HFFc6 (cell line): ENCODE results near the gene KRT34. TPM values are rescaled to one million over a fixed set of nuclear protein-coding genes. Genes with fewer than 3 reads are reported as not detected.

Experiments
- DNase-seq: peaks from one replicate; pipeline ENCODE4 v3.0.0-alpha.2; 2018
- H3K27ac Mint-ChIP-seq: 2 replicates; pipeline ENCODE4 v1.8.0; 2020; ENCODE audit warnings: mild to moderate bottlenecking, mixed read lengths
- H3K27me3 Mint-ChIP-seq: 2 replicates; pipeline ENCODE4 v1.8.0; 2021; ENCODE audit warnings: mild to moderate bottlenecking, moderate library complexity, mixed read lengths; ENCODE audit not compliant: insufficient read depth
- H3K36me3 Mint-ChIP-seq: 2 replicates; pipeline ENCODE4 v1.8.0; 2021; ENCODE audit warnings: low read depth, mixed read lengths
- H3K4me1 Mint-ChIP-seq: 2 replicates; pipeline ENCODE4 v1.8.0; 2020; ENCODE audit warnings: low read depth, mixed read lengths
- H3K4me3 Mint-ChIP-seq: 2 replicates; pipeline ENCODE4 v1.8.0; 2020; ENCODE audit warnings: mild to moderate bottlenecking, moderate library complexity, mixed read lengths
- H3K9me3 Mint-ChIP-seq: 2 replicates; pipeline ENCODE4 v1.8.0; 2020; ENCODE audit warnings: mild to moderate bottlenecking, mixed read lengths
- CTCF ChIP-seq: fragments of 200-600 bp; sonication (generic); IDR thresholded peaks from 2 replicates; pipeline ENCODE4 v1.5.0; 2021; ENCODE audit warnings: antibody characterized with exemption, mild to moderate bottlenecking
- total RNA-seq, 6 experiments: library from RNA; stranded (reverse); fragmentation: NEBNext Ultra II Directional; extraction: Animal tissue kit (Norgen Biotek cat#: 25700); gene quantifications; 2 replicates in 1 of 6; 3 replicates in 5 of 6; pipeline ENCODE4 v1.2.3, GENCODE V29; 2021

Gene KRT34
- total RNA-seq, 6 experiments from 2014 or later: 58.8 to 247 (median 71.3) TPM

- Mint-ChIP-seq H3K4me1 (peaks cover 61% of the 10 kb centered on the region), H3K36me3 (peaks cover 6% of the 10 kb centered on the region; the same call in 1 of the 2 replicates)
These were observed 18.2 kb downstream of the KRT34 start for GRCh38 chr17:41363881-41364280.

DNA sequence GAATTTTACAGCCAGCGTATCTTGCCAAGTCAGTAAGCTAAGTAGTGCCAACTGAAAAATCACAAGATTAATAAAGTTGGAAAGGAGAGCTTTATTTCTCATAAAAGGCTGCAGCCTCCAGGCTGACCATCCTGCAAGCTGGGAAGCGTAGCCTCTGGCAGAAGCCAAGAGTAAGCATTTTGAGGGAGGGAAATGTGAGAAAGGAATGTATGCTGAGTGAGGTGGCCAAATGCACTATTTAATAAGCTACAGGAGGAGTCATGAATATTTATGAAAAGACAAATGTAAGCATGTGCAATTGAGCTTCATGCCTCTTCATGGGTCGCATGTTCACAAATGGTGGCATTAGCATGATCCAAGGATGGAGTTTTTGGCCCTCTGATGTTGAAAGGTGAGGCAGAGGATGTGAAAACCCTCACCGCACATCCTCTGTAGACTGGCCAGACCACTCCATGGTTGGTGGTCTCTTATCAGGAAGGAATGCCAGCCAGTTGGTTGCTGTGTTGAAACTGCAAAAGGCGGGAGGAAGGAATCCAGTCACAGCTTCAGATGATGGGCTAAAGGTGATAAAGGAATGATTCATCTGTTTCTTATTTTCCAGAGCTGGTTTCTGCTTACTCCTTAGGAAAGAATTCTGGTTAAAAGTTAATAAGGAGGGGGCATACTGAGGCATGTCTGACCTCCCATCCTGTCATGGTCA lies 21.7 kb downstream of the KRT34 start:
- TF ChIP-seq CTCF: no peak
- H3K9me3 Mint-ChIP-seq: no peaks in the 10 kb centered on the region
- DNase-seq: peak; percentile 81
- peak overlapping the region; percentile 48; the same call in 1 of the 2 replicates for H3K4me3 Mint-ChIP-seq
- peak overlapping the region; percentile 86 for H3K27ac Mint-ChIP-seq
- H3K4me1 Mint-ChIP-seq: peaks cover 30% of the 10 kb centered on the region
- no peaks in the 10 kb centered on the region; the same call in 1 of the 2 replicates for H3K27me3 Mint-ChIP-seq
- peaks cover 10% of the 10 kb centered on the region; the same call in 1 of the 2 replicates for H3K36me3 Mint-ChIP-seq

More at GRCh38 chr17:41363881-41364280, 18.2 kb downstream of the KRT34 start:
- TF ChIP-seq CTCF: no peak
- H3K27ac Mint-ChIP-seq: no peak overlapping the region
- DNase-seq: no peak
- no peaks in the 10 kb centered on the region for H3K9me3 Mint-ChIP-seq
- H3K27me3 Mint-ChIP-seq: no peaks in the 10 kb centered on the region; the same call in 1 of the 2 replicates
- H3K4me3 Mint-ChIP-seq: no peak overlapping the region

GRCh38 chr17:41354536-41354935 lies 27.6 kb downstream of the KRT34 start:
- H3K36me3 Mint-ChIP-seq: peaks cover 3% of the 10 kb centered on the region; the same call in 1 of the 2 replicates
- H3K9me3 Mint-ChIP-seq: no peaks in the 10 kb centered on the region
- H3K27ac Mint-ChIP-seq: no peak overlapping the region
- no peak for TF ChIP-seq CTCF
- peaks cover 5% of the 10 kb centered on the region for H3K4me1 Mint-ChIP-seq
- H3K27me3 Mint-ChIP-seq: peaks cover 9% of the 10 kb centered on the region; the same call in 1 of the 2 replicates
- no peak overlapping the region for H3K4me3 Mint-ChIP-seq
- no peak for DNase-seq

DNA sequence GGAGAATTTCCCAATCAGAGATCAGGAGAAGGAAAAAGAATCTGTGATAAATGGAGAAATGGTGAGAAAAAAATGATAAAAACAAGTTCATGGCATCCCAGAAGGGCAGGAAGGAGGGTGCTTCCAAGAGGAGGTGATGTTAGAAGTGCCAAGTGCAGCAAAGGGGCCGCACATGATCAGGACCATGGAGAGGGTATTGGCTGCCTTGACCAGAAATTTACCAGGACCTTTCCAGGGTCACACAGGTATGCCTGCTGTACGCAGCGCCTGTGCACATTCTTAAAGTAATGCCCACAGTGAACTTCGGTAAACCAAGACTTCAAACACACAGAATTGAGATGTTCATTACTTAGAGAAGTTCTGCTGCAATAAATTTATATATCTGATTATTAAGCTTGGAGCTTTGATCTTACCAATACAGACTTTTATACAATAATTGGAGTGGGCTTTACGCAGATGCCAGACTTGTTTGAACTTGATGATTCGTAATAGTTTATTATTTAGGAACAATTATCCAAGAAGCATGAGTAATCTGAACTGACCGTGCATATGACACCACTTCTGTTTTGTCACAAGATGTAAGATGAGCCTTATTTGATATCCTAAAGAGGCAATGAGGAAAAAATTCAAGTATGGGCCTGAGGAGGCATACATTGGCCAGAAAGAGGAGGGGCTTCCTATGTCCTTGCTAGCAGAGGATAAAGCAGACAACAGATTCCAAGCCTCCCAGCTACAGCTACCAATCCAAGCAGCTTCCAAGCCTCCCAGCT lies 29.3 kb downstream of the KRT34 start:
- H3K36me3 Mint-ChIP-seq: peaks cover 3% of the 10 kb centered on the region; the same call in 1 of the 2 replicates

More for the DNA sequence above, 29.3 kb downstream of the KRT34 start:
- Mint-ChIP-seq H3K9me3 (no peaks in the 10 kb centered on the region), H3K4me3 (no peak overlapping the region), H3K4me1 (0 out of 2 replicates have a peak, but pooled peaks cover 5% of the 10 kb centered on the region), H3K27me3 (peaks cover 9% of the 10 kb centered on the region; the same call in 1 of the 2 replicates), H3K27ac (no peak overlapping the region)
- TF ChIP-seq CTCF: no peak
- no peak for DNase-seq
